ENCODE measurements around the gene SYT5.

The SYT5 gene

DNA sequence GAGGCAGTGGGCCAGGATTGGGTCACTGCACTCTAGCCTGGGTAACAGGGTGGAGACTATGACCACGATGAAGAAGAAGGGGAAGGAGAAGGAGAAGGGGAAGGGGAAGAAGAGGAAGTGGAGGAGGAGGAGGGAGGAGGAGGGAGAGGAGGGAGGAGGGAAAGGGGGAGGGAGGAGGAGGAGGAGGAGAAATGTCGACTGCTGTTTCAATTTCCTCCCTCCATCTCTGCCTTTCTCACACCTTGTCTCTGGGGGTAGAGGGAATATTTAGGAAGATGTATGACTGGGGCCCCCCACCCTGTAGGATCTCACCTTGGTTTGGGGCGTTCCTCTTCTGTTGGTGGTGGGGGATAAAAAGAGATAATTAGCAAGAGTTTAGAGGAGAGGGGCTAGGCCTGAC lies 34.9 kb downstream of the SYT5 start:
- DNase-seq, result no peak

DNA sequence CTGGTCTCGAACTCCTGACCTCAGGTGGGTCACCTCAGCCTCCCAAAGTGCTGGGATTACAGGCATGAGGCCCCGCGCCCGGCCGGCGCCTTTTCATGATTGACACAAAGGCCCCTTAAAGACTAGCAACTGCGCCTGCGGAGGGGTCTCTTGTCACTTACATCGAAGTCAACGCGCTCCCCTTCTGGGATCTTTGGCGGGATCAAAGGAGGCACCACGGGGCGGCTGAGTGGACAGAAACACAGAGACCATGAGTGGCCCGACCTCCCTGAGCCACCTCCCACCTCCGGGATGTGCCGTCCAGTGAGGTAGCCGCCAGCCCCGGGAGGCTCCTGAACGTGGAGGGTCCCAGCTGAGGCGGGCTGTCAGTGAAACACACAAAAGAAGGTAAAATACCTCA lies 38.4 kb downstream of the SYT5 start:
- peak; percentile 16 for DNase-seq

DNA sequence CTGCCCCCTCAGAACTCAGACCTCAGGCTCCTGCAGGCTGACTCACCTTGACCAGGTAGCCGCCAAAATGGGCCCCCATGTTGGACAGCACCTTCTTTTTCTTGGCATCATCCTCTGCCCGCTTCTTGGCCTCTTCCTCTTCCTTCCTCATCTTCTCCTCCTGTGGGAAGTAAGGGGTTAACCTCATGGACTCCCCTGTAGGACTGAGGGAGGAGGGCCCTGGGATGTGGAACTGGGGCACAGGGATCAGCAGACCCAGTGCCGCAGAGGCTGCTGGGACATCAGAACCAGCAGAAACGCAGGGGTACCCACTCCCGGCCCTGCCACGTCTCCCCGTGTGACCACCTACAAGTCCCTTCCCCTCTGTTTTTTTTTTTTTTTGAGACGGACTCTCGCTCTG lies 42.2 kb downstream of the SYT5 start:
- no peak for DNase-seq

DNA sequence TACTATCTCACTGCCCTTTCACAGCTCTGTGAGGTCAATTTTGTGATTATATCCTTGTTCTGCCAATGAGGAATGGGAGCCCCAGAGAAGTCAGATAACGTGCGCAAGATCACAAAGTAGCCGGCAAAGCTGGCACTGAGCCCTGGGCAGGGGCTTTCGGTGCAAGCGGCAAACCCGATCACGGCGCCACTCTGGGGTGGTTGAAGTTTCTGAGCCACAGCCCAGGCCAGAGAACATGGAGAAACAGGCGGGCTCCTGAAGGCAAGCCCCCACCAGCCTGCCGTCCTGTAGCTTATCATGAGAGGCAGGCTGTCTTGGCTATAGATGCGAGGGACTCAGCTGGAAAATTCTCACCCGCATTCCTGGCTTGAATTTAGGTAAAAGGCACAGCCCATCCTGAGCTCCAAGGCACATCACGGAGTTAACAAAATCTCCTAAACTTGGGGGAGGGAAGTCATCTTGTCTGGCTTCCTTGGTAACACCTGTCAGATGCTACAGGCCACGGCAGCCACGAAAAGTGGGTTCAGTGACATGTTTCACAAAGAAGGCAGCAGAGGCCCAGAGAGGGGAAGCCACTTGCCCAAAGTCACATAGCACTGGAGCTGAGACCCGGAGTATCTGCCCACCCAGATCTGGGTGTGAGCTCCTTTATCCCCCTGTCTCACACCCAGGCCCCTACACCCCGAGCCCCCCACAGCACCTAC lies 43.5 kb downstream of the SYT5 start:
- DNase-seq, result peak; percentile 7

DNA sequence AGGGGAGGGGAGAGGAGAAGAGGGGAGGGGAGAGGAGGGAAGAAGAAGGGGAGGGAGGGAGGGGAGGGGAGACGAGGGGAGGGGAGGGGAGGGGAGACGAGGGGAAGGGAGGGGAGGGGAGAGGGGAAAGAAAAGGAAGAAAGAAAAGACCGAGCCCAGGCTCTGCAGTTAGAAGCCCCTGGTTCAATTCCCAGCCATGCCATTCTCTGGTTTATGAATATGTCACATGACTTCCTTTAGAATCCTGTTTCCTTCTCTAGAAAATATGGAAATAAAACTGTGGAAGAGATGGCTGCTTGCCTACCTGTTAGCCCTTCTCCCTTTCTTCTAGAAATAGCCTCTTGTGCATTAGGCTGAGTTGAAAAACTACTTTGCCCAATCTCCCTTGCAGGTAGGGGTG lies 45.4 kb downstream of the SYT5 start:
- no peak for DNase-seq

DNA sequence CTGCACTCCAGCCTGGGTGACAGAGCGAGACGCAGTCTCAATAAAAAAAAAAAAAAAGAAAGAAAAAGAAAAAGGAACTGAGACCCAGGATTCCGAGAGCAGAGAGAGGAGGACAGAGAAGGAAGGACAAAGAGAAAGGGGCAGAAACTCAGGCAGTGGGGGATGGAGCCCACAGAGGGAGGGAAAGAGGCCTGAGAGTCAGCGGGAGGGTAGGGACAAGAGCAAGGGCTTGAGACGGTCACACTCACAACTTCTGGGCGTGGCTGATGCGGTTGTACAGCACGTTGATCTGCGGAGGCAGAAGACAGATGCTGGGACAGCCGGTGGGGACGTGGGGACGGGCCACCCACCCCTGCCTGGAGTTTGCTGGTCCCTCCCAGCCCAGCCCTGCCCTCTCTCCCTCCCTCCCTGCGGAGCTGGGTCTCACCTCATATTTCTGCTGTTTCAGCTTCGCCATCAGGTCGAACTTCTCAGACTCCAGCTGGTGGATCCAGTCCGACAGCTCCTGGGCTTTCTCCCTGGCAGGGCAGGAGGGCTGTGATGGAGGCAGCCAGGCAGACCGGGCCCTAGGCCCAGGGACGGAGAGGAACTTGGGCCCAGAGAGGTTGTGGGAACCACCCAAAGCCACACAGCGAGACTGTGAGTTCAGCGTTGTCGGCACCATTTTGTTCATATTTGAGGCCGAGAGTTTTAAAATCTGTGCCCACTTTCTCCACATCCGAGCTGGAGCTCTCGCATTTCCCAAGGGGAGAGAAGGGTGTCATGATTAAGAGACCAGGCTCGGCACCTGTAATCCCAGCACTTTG lies 46.2 kb downstream of the SYT5 start:
- peak; percentile 43 for DNase-seq

DNA sequence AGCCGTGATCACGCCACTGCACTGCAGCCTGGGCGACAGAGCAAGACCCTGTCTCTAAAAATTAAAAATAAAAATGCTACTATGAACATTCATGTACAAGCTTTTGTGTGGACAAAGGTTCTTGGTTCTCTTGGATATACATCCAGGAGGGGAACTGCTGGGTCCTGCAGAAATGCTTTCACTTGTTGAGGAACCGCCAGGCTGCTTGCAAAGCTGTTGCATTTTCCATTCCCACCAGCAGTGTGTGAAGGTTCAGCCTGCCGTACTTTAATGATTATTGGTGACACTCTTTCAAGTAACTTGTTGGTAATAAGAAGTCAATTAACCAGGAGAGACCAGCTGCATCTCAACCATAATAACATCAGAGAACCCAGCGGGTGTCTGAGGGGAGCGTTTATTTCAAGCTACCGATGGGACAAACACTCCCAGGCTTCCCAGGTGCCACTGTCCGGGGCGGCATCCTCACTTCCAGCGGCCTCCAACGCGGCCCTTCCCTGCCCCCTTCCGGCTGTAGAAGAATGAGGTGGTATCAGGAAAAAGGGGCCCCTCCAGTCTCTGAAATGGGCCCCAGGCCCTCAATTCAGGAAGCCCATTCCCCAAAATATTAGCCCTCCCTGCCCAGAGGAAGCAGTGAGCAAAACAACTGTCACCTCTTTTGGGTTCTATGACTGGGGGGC lies 47.5 kb downstream of the SYT5 start:
- DNase-seq, result peak; percentile 44

DNA sequence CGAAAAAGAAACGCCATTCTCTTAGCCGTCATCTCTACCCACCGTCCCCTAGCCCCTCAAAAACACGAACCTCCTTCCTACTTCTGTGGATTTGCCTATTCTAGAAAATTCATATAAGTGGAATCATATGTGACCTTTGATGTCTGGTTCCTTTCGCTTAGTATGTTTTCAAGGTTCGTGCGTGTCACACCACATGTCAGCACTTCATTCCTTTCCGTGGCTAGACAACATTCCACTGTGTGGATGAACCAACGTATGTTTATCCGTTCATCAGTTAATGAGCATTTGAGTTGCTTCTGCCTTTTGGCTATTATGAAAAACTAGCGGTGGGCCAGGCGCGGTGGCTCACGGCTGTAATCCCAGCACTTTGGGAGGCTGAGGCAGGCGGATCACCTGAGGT lies 48.7 kb downstream of the SYT5 start:
- no peak for DNase-seq
